NCI-H187 treated with DMSO at 0.1 percent for 48 hours (cell line): ENCODE results near the gene RAB12.
A peak's percentile ranks its signal among the peaks of the same experiment; 100 is the strongest.
"Not testable (repeated sequence)": the region's sequence is repeated elsewhere in the genome, so short reads cannot be mapped to it uniquely, and the experiment has no call there.

ENCODE experiments used
- DNase-seq: peaks from one replicate; lab custom pipeline; 2025; lab: John Stamatoyannopoulos, UW

RAB12 gene

GRCh38 chr18:8608795-8609658, at the start of gene RAB12:
Gene RAB12 (plus strand): TSS chr18:8609437. CDS start chr18:8609440, 3 bp downstream.
- peak; percentile 7 for DNase-seq

GRCh38 chr18:8559612-8560186, 49.5 kb upstream of the RAB12 start:
- no peak for DNase-seq

- DNase-seq, result no peak
Measured at GRCh38 chr18:8561123-8561910, 47.9 kb upstream of the RAB12 start.

- no peak for DNase-seq
Measured at GRCh38 chr18:8562070-8562469, 47.2 kb upstream of the RAB12 start.

GRCh38 chr18:8562919-8563318, 46.3 kb upstream of the RAB12 start:
- no peak for DNase-seq

- DNase-seq, result no peak
Measured at GRCh38 chr18:8571399-8571798, 37.8 kb upstream of the RAB12 start.

- not testable (repeated sequence) for DNase-seq
Measured at GRCh38 chr18:8573766-8574165, 35.5 kb upstream of the RAB12 start.

GRCh38 chr18:8584798-8585197, 24.4 kb upstream of the RAB12 start:
- no peak for DNase-seq

- DNase-seq, result no peak
Measured at GRCh38 chr18:8586941-8587340, 22.3 kb upstream of the RAB12 start.

GRCh38 chr18:8595445-8595844, 13.8 kb upstream of the RAB12 start:
- no peak for DNase-seq

- no peak for DNase-seq
Measured at GRCh38 chr18:8601277-8602032, 7.8 kb upstream of the RAB12 start.

- no peak for DNase-seq
Measured at GRCh38 chr18:8602040-8602439, 7.2 kb upstream of the RAB12 start.

- DNase-seq, result no peak
Measured at GRCh38 chr18:8602557-8602956, 6.7 kb upstream of the RAB12 start.

GRCh38 chr18:8603663-8604520, 5.3 kb upstream of the RAB12 start:
- DNase-seq, result no peak

GRCh38 chr18:8605974-8606373, 3.3 kb upstream of the RAB12 start:
- DNase-seq, result no peak

GRCh38 chr18:8607776-8608742, 1.2 kb upstream of the RAB12 start:
- DNase-seq, result no peak

- no peak for DNase-seq
Measured at GRCh38 chr18:8609659-8610458, 622 bp downstream of the RAB12 start.

- DNase-seq, result no peak
Measured at GRCh38 chr18:8610459-8610851, 1.2 kb downstream of the RAB12 start.
